Mesothelial cell of epicardium (in vitro differentiated cells): Measurements from ENCODE around the gene SLC38A2. TPM values are rescaled to one million over a fixed set of nuclear protein-coding genes. Genes with fewer than 3 reads are reported as not detected.

Source experiments
- DNase-seq, 2 experiments: peaks; one replicate each; pipeline ENCODE4 v3.0.0; 2021; ENCODE audit warnings: low spot score in 2 of 2; ENCODE audit not compliant: unreplicated experiment in 2 of 2
- H3K27ac Mint-ChIP-seq: 2 replicates; pipeline ENCODE4 v1.8.0; 2021; ENCODE audit warnings: mixed read lengths
- H3K27me3 Mint-ChIP-seq: 2 replicates; pipeline ENCODE4 v1.8.0; 2021; ENCODE audit warnings: low read depth, mixed read lengths
- H3K36me3 Mint-ChIP-seq: 2 replicates; pipeline ENCODE4 v1.8.0; 2021; ENCODE audit warnings: mixed read lengths
- H3K4me1 Mint-ChIP-seq: 2 replicates; pipeline ENCODE4 v1.8.0; 2021; ENCODE audit warnings: mixed read lengths
- H3K4me3 Mint-ChIP-seq: 2 replicates; pipeline ENCODE4 v1.8.0; 2021; ENCODE audit warnings: mild to moderate bottlenecking, moderate library complexity, mixed read lengths
- H3K9me3 Mint-ChIP-seq: 2 replicates; pipeline ENCODE4 v1.8.0; 2021; ENCODE audit warnings: mixed read lengths
- CTCF ChIP-seq: fragments of 200-600 bp; sonication (generic); IDR thresholded peaks from one replicate; pipeline ENCODE4 v1.5.0; 2021; ENCODE audit warnings: antibody characterized with exemption; ENCODE audit not compliant: unreplicated experiment
- total RNA-seq: library from RNA; stranded (reverse); gene quantifications from 3 replicates; pipeline ENCODE4 v1.2.1, GENCODE V29; 2021

The SLC38A2 gene
- total RNA-seq, 1 donor from 2014 or later: 256 TPM

- no peaks in the 10 kb centered on the region for H3K9me3 Mint-ChIP-seq
- no peak overlapping the region for H3K4me3 Mint-ChIP-seq
- peaks cover 57% of the 10 kb centered on the region for H3K4me1 Mint-ChIP-seq
- no peak overlapping the region for H3K27ac Mint-ChIP-seq
- peaks cover 42% of the 10 kb centered on the region for H3K36me3 Mint-ChIP-seq
- no peak for TF ChIP-seq CTCF
- H3K27me3 Mint-ChIP-seq: no peaks in the 10 kb centered on the region
- DNase-seq: no peak
Measured at GRCh38 chr12:46366771-46367170, 5.8 kb downstream of the SLC38A2 start.

- DNase-seq: no peak
- no peak for TF ChIP-seq CTCF
- peak overlapping the region; percentile 75 for H3K27ac Mint-ChIP-seq
- no peaks in the 10 kb centered on the region for H3K27me3 Mint-ChIP-seq
- H3K36me3 Mint-ChIP-seq: peaks cover 49% of the 10 kb centered on the region
- no peak overlapping the region for H3K4me3 Mint-ChIP-seq
- no peaks in the 10 kb centered on the region for H3K9me3 Mint-ChIP-seq
- H3K4me1 Mint-ChIP-seq: peaks cover 57% of the 10 kb centered on the region
Measured at GRCh38 chr12:46365951-46366379, 6.6 kb downstream of the SLC38A2 start.

GRCh38 chr12:46364777-46365580, 7.6 kb downstream of the SLC38A2 start:
- Mint-ChIP-seq H3K9me3 (no peaks in the 10 kb centered on the region), H3K4me1 (peaks cover 48% of the 10 kb centered on the region), H3K36me3 (peaks cover 48% of the 10 kb centered on the region), H3K4me3 (no peak overlapping the region), H3K27me3 (no peaks in the 10 kb centered on the region), H3K27ac (peak overlapping the region; percentile 47)
- no peak for DNase-seq
- TF ChIP-seq CTCF: no peak

- TF ChIP-seq CTCF: no peak
- H3K4me3 Mint-ChIP-seq: no peak overlapping the region
- no peaks in the 10 kb centered on the region for H3K27me3 Mint-ChIP-seq
- no peak overlapping the region for H3K27ac Mint-ChIP-seq
- peaks cover 42% of the 10 kb centered on the region for H3K4me1 Mint-ChIP-seq
- no peaks in the 10 kb centered on the region for H3K9me3 Mint-ChIP-seq
- no peak for DNase-seq
- peaks cover 55% of the 10 kb centered on the region for H3K36me3 Mint-ChIP-seq
Measured at GRCh38 chr12:46364300-46364696, 8.3 kb downstream of the SLC38A2 start.

GRCh38 chr12:46363582-46364299, 8.8 kb downstream of the SLC38A2 start:
- Mint-ChIP-seq H3K27ac (no peak overlapping the region), H3K4me3 (no peak overlapping the region), H3K36me3 (peaks cover 60% of the 10 kb centered on the region), H3K27me3 (no peaks in the 10 kb centered on the region), H3K9me3 (no peaks in the 10 kb centered on the region), H3K4me1 (peaks cover 36% of the 10 kb centered on the region)
- no peak for DNase-seq
- no peak for TF ChIP-seq CTCF
